H9 (cell line): ENCODE data around the gene SPACA5. TPM values are rescaled to one million over a fixed set of nuclear protein-coding genes. Genes with fewer than 3 reads are reported as not detected.

Experiments
- DNase-seq: peaks from one replicate; pipeline ENCODE4 v3.0.0-alpha.2; 2017
- H2AFZ ChIP-seq: one replicate; pipeline ENCODE4 v1.6.1; 2013; ENCODE audit warnings: mild to moderate bottlenecking, low read length, control low read depth, moderate library complexity
- H2AK5ac ChIP-seq: 2 replicates; pipeline ENCODE4 v1.6.1; 2013; ENCODE audit warnings: low read length, control low read depth, mixed read lengths; ENCODE audit not compliant: insufficient read length
- H2BK120ac ChIP-seq: one replicate; pipeline ENCODE4 v1.6.1; 2013; ENCODE audit warnings: low read depth, mild to moderate bottlenecking, low read length, control low read depth, inconsistent platforms; ENCODE audit not compliant: poor library complexity, severe bottlenecking
- H2BK12ac ChIP-seq: 2 replicates; pipeline ENCODE4 v1.6.1; 2013; ENCODE audit warnings: low read length, control low read depth, mixed read lengths, low read depth; ENCODE audit not compliant: insufficient read length
- H2BK15ac ChIP-seq: 2 replicates; pipeline ENCODE4 v1.6.1; 2013; ENCODE audit warnings: low read depth, low read length, control low read depth
- H2BK20ac ChIP-seq: one replicate; pipeline ENCODE4 v1.6.1; 2013; ENCODE audit warnings: low read depth, mild to moderate bottlenecking, low read length, control low read depth, inconsistent platforms; ENCODE audit not compliant: poor library complexity, severe bottlenecking
- H2BK5ac ChIP-seq: 2 replicates; pipeline ENCODE4 v1.6.1; 2013; ENCODE audit warnings: low read length, control low read depth, mixed read lengths; ENCODE audit not compliant: insufficient read length
- H3K14ac ChIP-seq: 2 replicates; pipeline ENCODE4 v1.6.1; 2013; ENCODE audit warnings: low read length, control low read depth; ENCODE audit not compliant: insufficient read depth
- H3K18ac ChIP-seq: 2 replicates; pipeline ENCODE4 v1.6.1; 2013; ENCODE audit warnings: low read depth, mild to moderate bottlenecking, mixed read lengths, low read length, control low read depth; ENCODE audit not compliant: insufficient read length
- H3K23ac ChIP-seq: 2 replicates; pipeline ENCODE4 v1.6.1; 2013; ENCODE audit warnings: low read length, control low read depth, mixed read lengths, low read depth; ENCODE audit not compliant: insufficient read length
- H3K23me2 ChIP-seq: 2 replicates; pipeline ENCODE4 v1.6.1; 2013; ENCODE audit warnings: low read depth, mild to moderate bottlenecking, mixed read lengths, low read length, control low read depth; ENCODE audit not compliant: insufficient read length, poor library complexity, severe bottlenecking
- H3K27ac ChIP-seq: 2 replicates; pipeline ENCODE4 v1.5.1; 2013; ENCODE audit warnings: low read length, control low read depth, mixed read lengths, low read depth; ENCODE audit not compliant: insufficient read length
- H3K27me3 ChIP-seq: 2 replicates; pipeline ENCODE4 v1.6.1; 2013; ENCODE audit warnings: low read length, control low read depth, inconsistent platforms; ENCODE audit not compliant: insufficient read depth
- H3K4ac ChIP-seq: 2 replicates; pipeline ENCODE4 v1.6.1; 2013; ENCODE audit warnings: low read depth, mild to moderate bottlenecking, control low read depth, inconsistent platforms, low read length, moderate library complexity
- H3K4me1 ChIP-seq: 2 replicates; pipeline ENCODE4 v1.6.1; 2013; ENCODE audit warnings: low read length, control low read depth, inconsistent platforms; ENCODE audit not compliant: insufficient read depth
- H3K4me2 ChIP-seq: 2 replicates; pipeline ENCODE4 v1.6.1; 2013; ENCODE audit warnings: low read length, control low read depth, mixed read lengths; ENCODE audit not compliant: insufficient read length, insufficient read depth
- H3K56ac ChIP-seq: 2 replicates; pipeline ENCODE4 v1.6.1; 2013; ENCODE audit warnings: low read depth, mild to moderate bottlenecking, mixed read lengths, low read length, control low read depth; ENCODE audit not compliant: insufficient read length
- H3K79me1 ChIP-seq: 2 replicates; pipeline ENCODE4 v1.6.1; 2013; ENCODE audit warnings: low read depth, mild to moderate bottlenecking, moderate library complexity, low read length, control low read depth, inconsistent platforms; ENCODE audit not compliant: insufficient read depth, poor library complexity, severe bottlenecking
- H3K79me2 ChIP-seq: 2 replicates; pipeline ENCODE4 v1.6.1; 2013; ENCODE audit warnings: low read length, control low read depth, inconsistent platforms; ENCODE audit not compliant: insufficient read depth
- H3K9ac ChIP-seq: 2 replicates; pipeline ENCODE4 v1.6.1; 2013; ENCODE audit warnings: low read length, control low read depth, mixed read lengths; ENCODE audit not compliant: insufficient read length; ENCODE audit errors: extremely low read depth
- H3K9me3 ChIP-seq: one replicate; pipeline ENCODE4 v1.6.1; 2013; ENCODE audit warnings: low read depth, low read length, inconsistent platforms; ENCODE audit not compliant: control insufficient read depth
- H3T11ph ChIP-seq: one replicate; pipeline ENCODE4 v1.6.1; 2013; ENCODE audit warnings: mild to moderate bottlenecking, low read length, control low read depth, inconsistent platforms
- H4K20me1 ChIP-seq: one replicate; pipeline ENCODE4 v1.6.1; 2013; ENCODE audit not compliant: control insufficient read depth, insufficient read length, insufficient read depth
- H4K5ac ChIP-seq: 2 replicates; pipeline ENCODE4 v1.6.1; 2013; ENCODE audit warnings: low read depth, mild to moderate bottlenecking, mixed read lengths, low read length, control low read depth; ENCODE audit not compliant: insufficient read length
- H4K8ac ChIP-seq: replicated peaks from 2 replicates; pipeline ENCODE4 v1.6.1; 2013; ENCODE audit warnings: low read length, control low read depth, mixed read lengths, low read depth; ENCODE audit not compliant: insufficient read length
- H4K91ac ChIP-seq: 2 replicates; pipeline ENCODE4 v1.6.1; 2013; ENCODE audit warnings: low read depth, mild to moderate bottlenecking, moderate library complexity, mixed read lengths, low read length, control low read depth; ENCODE audit not compliant: insufficient read length
- H3K27ac Mint-ChIP-seq, 3 experiments: 2 replicates in 2 of 3; 3 replicates in 1 of 3; pipeline ENCODE4 v1.8.0; 2020 to 2021; ENCODE audit warnings: mixed read lengths in 3 of 3, mild to moderate bottlenecking in 1 of 3, moderate library complexity in 1 of 3
- H3K27me3 Mint-ChIP-seq: 2 replicates; pipeline ENCODE4 v1.8.0; 2021; ENCODE audit warnings: low read depth, mild to moderate bottlenecking, moderate library complexity, mixed read lengths
- H3K36me3 Mint-ChIP-seq, 3 experiments: 2 replicates in 2 of 3; 3 replicates in 1 of 3; pipeline ENCODE4 v1.8.0; 2020 to 2021; ENCODE audit warnings: low read depth in 3 of 3, mixed read lengths in 3 of 3; ENCODE audit not compliant: insufficient read depth in 1 of 3
- H3K4me1 Mint-ChIP-seq, 2 experiments: 2 replicates each; pipeline ENCODE4 v1.8.0; 2020; ENCODE audit warnings: mixed read lengths in 2 of 2
- H3K4me3 Mint-ChIP-seq, 2 experiments: 2 replicates in 1 of 2; 3 replicates in 1 of 2; pipeline ENCODE4 v1.8.0; 2020 to 2021; ENCODE audit warnings: mild to moderate bottlenecking in 2 of 2, mixed read lengths in 2 of 2, moderate library complexity in 1 of 2
- H3K9me3 Mint-ChIP-seq, 2 experiments: 2 replicates in 1 of 2; 3 replicates in 1 of 2; pipeline ENCODE4 v1.8.0; 2020; ENCODE audit warnings: mild to moderate bottlenecking in 2 of 2, mixed read lengths in 2 of 2, moderate library complexity in 1 of 2
- WGBS: extraction: QIAGEN DNeasy Blood & Tissue Kit; methylation state at CpG from one replicate; pipeline ENCODE4 v1.1.7; 2013; ENCODE audit warnings: missing lambda C conversion rate, low lambda C conversion rate, mixed read lengths; ENCODE audit not compliant: insufficient read length; ENCODE audit errors: extremely low coverage; 5-methylcytosine and 5-hydroxymethylcytosine counted together
- total RNA-seq: library from RNA; stranded (reverse); gene quantifications from 2 replicates; pipeline ENCODE4 v1.2.1, GENCODE V29; 2021
- TF ChIP-seq, protein P1 (sequence below): fragments of 200-600 bp; sonication (generic); conservative IDR thresholded peaks from 3 replicates; pipeline ENCODE4 v1.8.0; 2021; ENCODE audit warnings: antibody characterized with exemption, mild to moderate bottlenecking

The SPACA5 gene
- total RNA-seq, 1 experiment from 2014 or later = not detected

DNA sequence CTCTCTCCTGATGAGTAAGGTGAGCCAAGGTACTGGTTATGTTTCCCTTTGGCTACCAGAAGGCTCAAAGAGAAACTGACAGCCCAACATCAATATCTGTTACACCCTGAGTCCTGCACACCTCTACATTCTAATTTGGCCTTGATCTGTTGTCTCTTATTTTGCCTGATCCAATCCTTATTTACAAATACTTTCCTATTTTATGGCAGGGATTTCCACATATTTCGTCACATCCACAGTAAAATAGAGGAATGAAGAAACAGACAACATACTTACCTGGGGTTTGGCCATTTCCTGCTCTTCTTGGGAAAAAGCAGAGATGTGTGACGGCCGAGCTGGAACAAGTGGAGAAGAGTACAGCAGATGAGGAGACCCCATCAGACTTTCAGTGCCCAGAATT, 4.5 kb upstream of the SPACA5 start:
- H3K36me3 Mint-ChIP-seq = peaks cover 10 to 24% (median 14%) of the 10 kb centered on the region in 3 experiments
- no peak overlapping the region for H4K8ac ChIP-seq
- peaks cover 8% of the 10 kb centered on the region for H3K9me3 ChIP-seq
- no peak overlapping the region for H3K18ac ChIP-seq
- no peak overlapping the region for H3T11ph ChIP-seq
- no peak overlapping the region for H3K4me2 ChIP-seq
- H3K79me1 ChIP-seq = no peaks in the 10 kb centered on the region
- no peak overlapping the region for H2AFZ ChIP-seq
- H4K5ac ChIP-seq = no peak overlapping the region
- no peak overlapping the region for H2BK5ac ChIP-seq
- H2BK120ac ChIP-seq = no peak overlapping the region
- H3K27me3 Mint-ChIP-seq = no peaks in the 10 kb centered on the region
- DNase-seq = no peak
- H3K23me2 ChIP-seq = no peaks in the 10 kb centered on the region
- H3K4me1 Mint-ChIP-seq = peaks cover 0 to 6% of the 10 kb centered on the region in 2 experiments; a peak in 3 of 4 replicates
- H4K20me1 ChIP-seq = no peaks in the 10 kb centered on the region
- no peak overlapping the region; a peak in 1 of 7 replicates for H3K27ac Mint-ChIP-seq
- H3K4ac ChIP-seq = no peak overlapping the region
- no peaks in the 10 kb centered on the region for H3K27me3 ChIP-seq
- H2AK5ac ChIP-seq = no peak overlapping the region
- H3K56ac ChIP-seq = no peak overlapping the region
- no peak overlapping the region for H3K27ac ChIP-seq
- H3K4me3 Mint-ChIP-seq = peak overlapping the region; percentile 6 to 50; a peak in 3 of 5 replicates
- TF ChIP-seq, protein P1, sequence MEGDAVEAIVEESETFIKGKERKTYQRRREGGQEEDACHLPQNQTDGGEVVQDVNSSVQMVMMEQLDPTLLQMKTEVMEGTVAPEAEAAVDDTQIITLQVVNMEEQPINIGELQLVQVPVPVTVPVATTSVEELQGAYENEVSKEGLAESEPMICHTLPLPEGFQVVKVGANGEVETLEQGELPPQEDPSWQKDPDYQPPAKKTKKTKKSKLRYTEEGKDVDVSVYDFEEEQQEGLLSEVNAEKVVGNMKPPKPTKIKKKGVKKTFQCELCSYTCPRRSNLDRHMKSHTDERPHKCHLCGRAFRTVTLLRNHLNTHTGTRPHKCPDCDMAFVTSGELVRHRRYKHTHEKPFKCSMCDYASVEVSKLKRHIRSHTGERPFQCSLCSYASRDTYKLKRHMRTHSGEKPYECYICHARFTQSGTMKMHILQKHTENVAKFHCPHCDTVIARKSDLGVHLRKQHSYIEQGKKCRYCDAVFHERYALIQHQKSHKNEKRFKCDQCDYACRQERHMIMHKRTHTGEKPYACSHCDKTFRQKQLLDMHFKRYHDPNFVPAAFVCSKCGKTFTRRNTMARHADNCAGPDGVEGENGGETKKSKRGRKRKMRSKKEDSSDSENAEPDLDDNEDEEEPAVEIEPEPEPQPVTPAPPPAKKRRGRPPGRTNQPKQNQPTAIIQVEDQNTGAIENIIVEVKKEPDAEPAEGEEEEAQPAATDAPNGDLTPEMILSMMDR = no peak
- no peak overlapping the region for H2BK12ac ChIP-seq
- no peak overlapping the region for H2BK15ac ChIP-seq
- WGBS = no CpG with 5 or more reads among the region's 3 CpGs
- H2BK20ac ChIP-seq = no peak overlapping the region
- H3K4me1 ChIP-seq = no peaks in the 10 kb centered on the region
- no peak overlapping the region for H3K9ac ChIP-seq
- peaks cover 41 to 54% of the 10 kb centered on the region in 2 experiments for H3K9me3 Mint-ChIP-seq
- H3K14ac ChIP-seq = no peak overlapping the region
- no peak overlapping the region for H4K91ac ChIP-seq
- H3K79me2 ChIP-seq = no peaks in the 10 kb centered on the region; the same call in 1 of the 2 replicates
- H3K23ac ChIP-seq = no peak overlapping the region
